Hepatocyte (in vitro differentiated cells): ENCODE data around the gene SOD3.

Experiments used
- CTCF ChIP-seq: fragments of 200-600 bp; sonication (generic); IDR thresholded peaks from 2 replicates; pipeline ENCODE4 v1.5.1; 2016; ENCODE audit warnings: antibody characterized with exemption, mild to moderate bottlenecking; ENCODE audit not compliant: poor library complexity
- EZH2 ChIP-seq: fragments of 200-600 bp; sonication (generic); IDR thresholded peaks from 2 replicates; pipeline ENCODE4 v1.6.1; 2016; ENCODE audit warnings: antibody characterized with exemption, mild to moderate bottlenecking, borderline replicate concordance

GRCh38 chr4:24770667-24771066 lies 24.7 kb upstream of the SOD3 start:
- TF ChIP-seq EZH2 (no peak), CTCF (no peak)
